ENCODE data around the gene LIMS2.

Gene LIMS2

GRCh38 chr2:127627740-127628571, 47.4 kb downstream of the LIMS2 start:
- H3K4me1 ChIP-seq (ENCODE audit: low read length), result peaks cover 8% of the 10 kb centered on the region
- no peak overlapping the region for H3K4me2 ChIP-seq (ENCODE audit: low read length)
- no peaks in the 10 kb centered on the region for H3K36me3 ChIP-seq (replicated peaks; ENCODE audit: low read depth, low read length)
- H3K27me3 ChIP-seq (ENCODE audit: low read depth, low read length), result no peaks in the 10 kb centered on the region
- H3K4me3 ChIP-seq (ENCODE audit: low read length), result no peak overlapping the region
- no peak overlapping the region for H3K9ac ChIP-seq (ENCODE audit: low read length)
- no peak overlapping the region for H2AFZ ChIP-seq (ENCODE audit: low read depth, low read length)
- no peaks in the 10 kb centered on the region for H3K79me2 ChIP-seq (ENCODE audit: low read length)
- H3K27ac ChIP-seq (ENCODE audit: low read length), result no peak overlapping the region
- H3K9me3 ChIP-seq (ENCODE audit: insufficient read depth, low read length), result no peaks in the 10 kb centered on the region
- TF ChIP-seq EZH2phosphoT487 (IDR thresholded peaks at IDR 0.05; ENCODE audit: low read depth) (no peak), CTCF (IDR thresholded peaks at IDR 0.05; ENCODE audit: low read depth, low read length) (no peak)
- no peaks in the 10 kb centered on the region for H4K20me1 ChIP-seq (ENCODE audit: insufficient read depth, low read length)

GRCh38 chr2:127626917-127627739, 48.2 kb downstream of the LIMS2 start:
- TF ChIP-seq EZH2phosphoT487 (IDR thresholded peaks at IDR 0.05; ENCODE audit: low read depth) (no peak), CTCF (IDR thresholded peaks at IDR 0.05; ENCODE audit: low read depth, low read length) (no peak)
- no peak overlapping the region for H2AFZ ChIP-seq (ENCODE audit: low read depth, low read length)
- H4K20me1 ChIP-seq (ENCODE audit: insufficient read depth, low read length), result no peaks in the 10 kb centered on the region

GRCh38 chr2:127626175-127626574, 49.2 kb downstream of the LIMS2 start:
- no peak overlapping the region for H3K27ac ChIP-seq (ENCODE audit: low read length)
- H3K4me2 ChIP-seq (ENCODE audit: low read length), result no peak overlapping the region
- H3K4me1 ChIP-seq (ENCODE audit: low read length), result no peaks in the 10 kb centered on the region
- no peaks in the 10 kb centered on the region for H4K20me1 ChIP-seq (ENCODE audit: insufficient read depth, low read length)
- H2AFZ ChIP-seq (ENCODE audit: low read depth, low read length), result no peak overlapping the region
- no peak overlapping the region for H3K4me3 ChIP-seq (ENCODE audit: low read length)
- no peaks in the 10 kb centered on the region for H3K27me3 ChIP-seq (ENCODE audit: low read depth, low read length)
- H3K9ac ChIP-seq (ENCODE audit: low read length), result no peak overlapping the region
- TF ChIP-seq EZH2phosphoT487 (IDR thresholded peaks at IDR 0.05; ENCODE audit: low read depth) (no peak), CTCF (IDR thresholded peaks at IDR 0.05; ENCODE audit: low read depth, low read length) (no peak)
- no peaks in the 10 kb centered on the region for H3K36me3 ChIP-seq (replicated peaks; ENCODE audit: low read depth, low read length)
- H3K9me3 ChIP-seq (ENCODE audit: insufficient read depth, low read length), result no peaks in the 10 kb centered on the region
- H3K79me2 ChIP-seq (ENCODE audit: low read length), result no peaks in the 10 kb centered on the region

More at GRCh38 chr2:127626917-127627739, 48.2 kb downstream of the LIMS2 start:
- Histone ChIP-seq H3K4me1 (ENCODE audit: low read length) (no peaks in the 10 kb centered on the region; the same call in 1 of the 2 replicates), H3K9me3 (ENCODE audit: insufficient read depth, low read length) (no peaks in the 10 kb centered on the region), H3K79me2 (ENCODE audit: low read length) (no peaks in the 10 kb centered on the region), H3K36me3 (replicated peaks; ENCODE audit: low read depth, low read length) (no peaks in the 10 kb centered on the region), H3K27me3 (ENCODE audit: low read depth, low read length) (no peaks in the 10 kb centered on the region), H3K9ac (ENCODE audit: low read length) (no peak overlapping the region), H3K4me2 (ENCODE audit: low read length) (no peak overlapping the region), H3K27ac (ENCODE audit: low read length) (no peak overlapping the region), H3K4me3 (ENCODE audit: low read length) (no peak overlapping the region)

- no peaks in the 10 kb centered on the region for H3K79me2 ChIP-seq (ENCODE audit: low read length)
- TF ChIP-seq CTCF (IDR thresholded peaks at IDR 0.05; ENCODE audit: low read depth, low read length) (no peak), EZH2phosphoT487 (IDR thresholded peaks at IDR 0.05; ENCODE audit: low read depth) (no peak)
- H3K27me3 ChIP-seq (ENCODE audit: low read depth, low read length), result no peaks in the 10 kb centered on the region
- no peak overlapping the region for H3K4me2 ChIP-seq (ENCODE audit: low read length)
- no peak overlapping the region for H2AFZ ChIP-seq (ENCODE audit: low read depth, low read length)
- no peak overlapping the region for H3K4me3 ChIP-seq (ENCODE audit: low read length)
- no peaks in the 10 kb centered on the region for H3K4me1 ChIP-seq (ENCODE audit: low read length)
- no peaks in the 10 kb centered on the region for H3K36me3 ChIP-seq (replicated peaks; ENCODE audit: low read depth, low read length)
- H3K9me3 ChIP-seq (ENCODE audit: insufficient read depth, low read length), result no peaks in the 10 kb centered on the region
- H3K9ac ChIP-seq (ENCODE audit: low read length), result no peak overlapping the region
- no peak overlapping the region for H3K27ac ChIP-seq (ENCODE audit: low read length)
- no peaks in the 10 kb centered on the region for H4K20me1 ChIP-seq (ENCODE audit: insufficient read depth, low read length)
Measured at GRCh38 chr2:127625572-127625951, 49.8 kb downstream of the LIMS2 start.

Data from OCI-LY3 (cell line).